HEK293 (cell line): ENCODE measurements around the gene ATP23.

Experiments
- YY1 ChIP-seq: fragments of 450-650 bp; formaldehyde crosslinking; IDR thresholded peaks from 2 replicates; pipeline ENCODE4 v1.5.1; 2018; ENCODE audit warnings: missing biosample characterization, missing genetic modification characterization
- ZBTB21 ChIP-seq: fragments of 450-650 bp; formaldehyde crosslinking; IDR thresholded peaks from 2 replicates; pipeline ENCODE4 v1.5.1; 2017; ENCODE audit warnings: missing biosample characterization, missing genetic modification characterization
- ZBTB8A ChIP-seq: fragments of 450-650 bp; formaldehyde crosslinking; IDR thresholded peaks from 2 replicates; pipeline ENCODE4 v1.5.1; 2016; ENCODE audit warnings: missing biosample characterization, missing genetic modification characterization
- ZNF311 ChIP-seq: fragments of 450-650 bp; formaldehyde crosslinking; IDR thresholded peaks from 2 replicates; pipeline ENCODE4 v1.5.1; 2017; ENCODE audit warnings: missing biosample characterization, missing genetic modification characterization, borderline replicate concordance
- ZNF335 ChIP-seq: fragments of 450-650 bp; formaldehyde crosslinking; conservative IDR thresholded peaks from 2 replicates; pipeline ENCODE4 v1.5.1; 2016; ENCODE audit warnings: missing biosample characterization, missing genetic modification characterization
- ZNF670 ChIP-seq: fragments of 450-650 bp; formaldehyde crosslinking; IDR thresholded peaks from 2 replicates; pipeline ENCODE4 v1.5.1; 2016; ENCODE audit warnings: missing biosample characterization, missing genetic modification characterization, low read depth
- TF ChIP-seq, protein P1 (sequence below): fragments of 450-650 bp; formaldehyde crosslinking; IDR thresholded peaks from 2 replicates; pipeline ENCODE4 v1.5.1; 2016; ENCODE audit warnings: missing biosample characterization, missing genetic modification characterization
- TF ChIP-seq, protein P2 (sequence below): fragments of 450-650 bp; formaldehyde crosslinking; IDR thresholded peaks from 2 replicates; pipeline ENCODE4 v1.5.1; 2016; ENCODE audit warnings: missing biosample characterization, missing genetic modification characterization, borderline replicate concordance
- TF ChIP-seq, protein P3 (sequence below): fragments of 450-650 bp; formaldehyde crosslinking; IDR thresholded peaks from 2 replicates; pipeline ENCODE4 v1.5.1; 2016; ENCODE audit warnings: missing biosample characterization, missing genetic modification characterization

DNA sequence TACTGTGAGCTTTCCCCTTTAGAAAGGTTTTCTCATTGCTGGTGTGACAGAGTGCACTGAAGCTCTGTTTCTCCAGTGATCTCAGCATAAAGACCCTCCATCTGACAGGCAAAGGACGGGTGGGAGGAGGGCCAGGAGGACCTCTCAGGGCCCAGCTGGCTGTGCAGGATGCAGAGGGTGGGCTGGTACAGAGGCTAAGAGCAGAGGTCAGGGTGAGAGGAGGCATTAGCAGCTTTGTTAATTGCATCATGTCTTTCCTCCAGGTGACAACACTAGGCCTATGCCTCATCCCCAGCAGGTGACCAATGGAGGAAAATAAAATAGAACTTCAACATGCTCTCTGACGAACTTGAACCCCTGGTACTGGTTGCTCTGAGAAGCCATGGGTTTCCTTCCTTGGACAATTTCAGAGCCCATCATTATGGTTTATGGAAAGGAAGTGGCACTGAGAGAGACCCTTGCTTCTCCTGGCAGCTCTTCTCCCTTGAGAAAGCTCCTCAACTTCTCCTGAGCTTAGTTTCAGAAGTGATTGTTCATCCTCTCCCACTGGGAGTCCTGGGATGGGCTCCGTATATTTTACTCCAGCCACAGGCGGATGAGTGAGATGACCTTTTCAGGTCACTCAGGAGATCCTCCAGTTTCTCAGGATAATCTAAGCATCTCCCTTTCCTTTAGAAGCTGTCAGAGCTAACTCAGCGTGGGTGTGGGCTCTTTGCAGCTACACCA, 45.8 kb upstream of the ATP23 start:
- TF ChIP-seq ZNF335 (tag by site-specific recombination) = no peak
- TF ChIP-seq, protein P1, sequence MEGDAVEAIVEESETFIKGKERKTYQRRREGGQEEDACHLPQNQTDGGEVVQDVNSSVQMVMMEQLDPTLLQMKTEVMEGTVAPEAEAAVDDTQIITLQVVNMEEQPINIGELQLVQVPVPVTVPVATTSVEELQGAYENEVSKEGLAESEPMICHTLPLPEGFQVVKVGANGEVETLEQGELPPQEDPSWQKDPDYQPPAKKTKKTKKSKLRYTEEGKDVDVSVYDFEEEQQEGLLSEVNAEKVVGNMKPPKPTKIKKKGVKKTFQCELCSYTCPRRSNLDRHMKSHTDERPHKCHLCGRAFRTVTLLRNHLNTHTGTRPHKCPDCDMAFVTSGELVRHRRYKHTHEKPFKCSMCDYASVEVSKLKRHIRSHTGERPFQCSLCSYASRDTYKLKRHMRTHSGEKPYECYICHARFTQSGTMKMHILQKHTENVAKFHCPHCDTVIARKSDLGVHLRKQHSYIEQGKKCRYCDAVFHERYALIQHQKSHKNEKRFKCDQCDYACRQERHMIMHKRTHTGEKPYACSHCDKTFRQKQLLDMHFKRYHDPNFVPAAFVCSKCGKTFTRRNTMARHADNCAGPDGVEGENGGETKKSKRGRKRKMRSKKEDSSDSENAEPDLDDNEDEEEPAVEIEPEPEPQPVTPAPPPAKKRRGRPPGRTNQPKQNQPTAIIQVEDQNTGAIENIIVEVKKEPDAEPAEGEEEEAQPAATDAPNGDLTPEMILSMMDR (tag by site-specific recombination) = no peak
- TF ChIP-seq, protein P2, sequence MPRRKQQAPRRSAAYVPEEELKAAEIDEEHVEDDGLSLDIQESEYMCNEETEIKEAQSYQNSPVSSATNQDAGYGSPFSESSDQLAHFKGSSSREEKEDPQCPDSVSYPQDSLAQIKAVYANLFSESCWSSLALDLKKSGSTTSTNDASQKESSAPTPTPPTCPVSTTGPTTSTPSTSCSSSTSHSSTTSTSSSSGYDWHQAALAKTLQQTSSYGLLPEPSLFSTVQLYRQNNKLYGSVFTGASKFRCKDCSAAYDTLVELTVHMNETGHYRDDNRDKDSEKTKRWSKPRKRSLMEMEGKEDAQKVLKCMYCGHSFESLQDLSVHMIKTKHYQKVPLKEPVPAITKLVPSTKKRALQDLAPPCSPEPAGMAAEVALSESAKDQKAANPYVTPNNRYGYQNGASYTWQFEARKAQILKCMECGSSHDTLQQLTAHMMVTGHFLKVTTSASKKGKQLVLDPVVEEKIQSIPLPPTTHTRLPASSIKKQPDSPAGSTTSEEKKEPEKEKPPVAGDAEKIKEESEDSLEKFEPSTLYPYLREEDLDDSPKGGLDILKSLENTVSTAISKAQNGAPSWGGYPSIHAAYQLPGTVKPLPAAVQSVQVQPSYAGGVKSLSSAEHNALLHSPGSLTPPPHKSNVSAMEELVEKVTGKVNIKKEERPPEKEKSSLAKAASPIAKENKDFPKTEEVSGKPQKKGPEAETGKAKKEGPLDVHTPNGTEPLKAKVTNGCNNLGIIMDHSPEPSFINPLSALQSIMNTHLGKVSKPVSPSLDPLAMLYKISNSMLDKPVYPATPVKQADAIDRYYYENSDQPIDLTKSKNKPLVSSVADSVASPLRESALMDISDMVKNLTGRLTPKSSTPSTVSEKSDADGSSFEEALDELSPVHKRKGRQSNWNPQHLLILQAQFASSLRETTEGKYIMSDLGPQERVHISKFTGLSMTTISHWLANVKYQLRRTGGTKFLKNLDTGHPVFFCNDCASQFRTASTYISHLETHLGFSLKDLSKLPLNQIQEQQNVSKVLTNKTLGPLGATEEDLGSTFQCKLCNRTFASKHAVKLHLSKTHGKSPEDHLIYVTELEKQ (tag by site-specific recombination) = no peak
- TF ChIP-seq YY1 (tag by site-specific recombination) = no peak
- no peak for TF ChIP-seq ZBTB21
- TF ChIP-seq ZNF670 = no peak
- TF ChIP-seq ZBTB8A (tag by site-specific recombination) = no peak
- TF ChIP-seq, protein P3, sequence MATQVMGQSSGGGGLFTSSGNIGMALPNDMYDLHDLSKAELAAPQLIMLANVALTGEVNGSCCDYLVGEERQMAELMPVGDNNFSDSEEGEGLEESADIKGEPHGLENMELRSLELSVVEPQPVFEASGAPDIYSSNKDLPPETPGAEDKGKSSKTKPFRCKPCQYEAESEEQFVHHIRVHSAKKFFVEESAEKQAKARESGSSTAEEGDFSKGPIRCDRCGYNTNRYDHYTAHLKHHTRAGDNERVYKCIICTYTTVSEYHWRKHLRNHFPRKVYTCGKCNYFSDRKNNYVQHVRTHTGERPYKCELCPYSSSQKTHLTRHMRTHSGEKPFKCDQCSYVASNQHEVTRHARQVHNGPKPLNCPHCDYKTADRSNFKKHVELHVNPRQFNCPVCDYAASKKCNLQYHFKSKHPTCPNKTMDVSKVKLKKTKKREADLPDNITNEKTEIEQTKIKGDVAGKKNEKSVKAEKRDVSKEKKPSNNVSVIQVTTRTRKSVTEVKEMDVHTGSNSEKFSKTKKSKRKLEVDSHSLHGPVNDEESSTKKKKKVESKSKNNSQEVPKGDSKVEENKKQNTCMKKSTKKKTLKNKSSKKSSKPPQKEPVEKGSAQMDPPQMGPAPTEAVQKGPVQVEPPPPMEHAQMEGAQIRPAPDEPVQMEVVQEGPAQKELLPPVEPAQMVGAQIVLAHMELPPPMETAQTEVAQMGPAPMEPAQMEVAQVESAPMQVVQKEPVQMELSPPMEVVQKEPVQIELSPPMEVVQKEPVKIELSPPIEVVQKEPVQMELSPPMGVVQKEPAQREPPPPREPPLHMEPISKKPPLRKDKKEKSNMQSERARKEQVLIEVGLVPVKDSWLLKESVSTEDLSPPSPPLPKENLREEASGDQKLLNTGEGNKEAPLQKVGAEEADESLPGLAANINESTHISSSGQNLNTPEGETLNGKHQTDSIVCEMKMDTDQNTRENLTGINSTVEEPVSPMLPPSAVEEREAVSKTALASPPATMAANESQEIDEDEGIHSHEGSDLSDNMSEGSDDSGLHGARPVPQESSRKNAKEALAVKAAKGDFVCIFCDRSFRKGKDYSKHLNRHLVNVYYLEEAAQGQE (tag by site-specific recombination) = no peak
- TF ChIP-seq ZNF311 (tag by site-specific recombination) = no peak
